Measurements from ENCODE around the gene CPXM2. TPM values are rescaled to one million over a fixed set of nuclear protein-coding genes. Genes with fewer than 3 reads are reported as not detected.

Gene CPXM2
- total and polyA plus RNA-seq, 10 of the 15 experiments (the other 5 are each of a cell fraction or from before 2014, with no cell fraction given), result 0.08 to 1.1 (median 0.58) TPM

- Histone ChIP-seq H3K4me1 (ENCODE audit: control insufficient read depth, insufficient read depth, low read length) (peaks cover 3% of the 10 kb centered on the region; the same call in 1 of the 2 replicates), H3K36me3 (ENCODE audit: control insufficient read depth in 2 of 2, insufficient read depth in 2 of 2, low read length in 1 of 2) (no peaks in the 10 kb centered on the region), H3K79me2 (ENCODE audit: control insufficient read depth, insufficient read depth, low read length) (no peaks in the 10 kb centered on the region), H3K4me3 (no peak overlapping the region), H3K4me2 (ENCODE audit: control insufficient read depth, insufficient read depth) (no peak overlapping the region), H2AFZ (ENCODE audit: control insufficient read depth, low read depth, low read length) (no peak overlapping the region), H4K20me1 (ENCODE audit: control insufficient read depth, insufficient read depth) (no peaks in the 10 kb centered on the region), H3K9ac (ENCODE audit: control insufficient read depth, insufficient read depth, low read length) (no peak overlapping the region), H3K9me3 (replicated peaks; ENCODE audit: control insufficient read depth, insufficient read depth, low read length) (no peaks in the 10 kb centered on the region; the same call in 2 of the 3 replicates), H3K27me3 (replicated peaks in 1 of 2; ENCODE audit: control insufficient read depth in 2 of 2, insufficient read depth in 2 of 2, low read length in 1 of 2) (no peaks in the 10 kb centered on the region), H3K27ac (ENCODE audit: control insufficient read depth, insufficient read depth) (no peak overlapping the region)
- ChIA-PET CTCF (interaction anchor here (0.9 kb wide), 1 partner anchor 9 kb away, joined by 5 read pairs; no protein-coding TSS in a partner anchor), POLR2A (interaction anchor here (0.7 to 2.1 kb wide), 3 partner anchors 9 to 15 kb away, joined by 3 to 6 read pairs (median 4); no protein-coding TSS in a partner anchor), RAD21 (ENCODE audit: unreplicated experiment) (interaction anchor here (0.7 to 7.6 kb wide), 2 partner anchors 9 to 446 kb away, joined by 4 to 77 read pairs; no protein-coding TSS in a partner anchor), SMC1A (ENCODE audit: uncharacterized antibody, unreplicated experiment) (interaction anchor here (1.4 to 12.5 kb wide), 2 partner anchors 6 to 13 kb away, joined by 7 to 158 read pairs; no protein-coding TSS in a partner anchor)
- 27% methylated on average over 4 of the region's 4 CpGs for whole genome bisulfite sequencing (ENCODE audit: insufficient coverage, insufficient replicate concordance, low lambda C conversion rate, missing lambda C conversion rate)
- intact Hi-C loops (cut with micrococcal nuclease; ENCODE audit: unreplicated experiment) (no loop called here), in situ Hi-C loops (cut with MboI) (loop anchor here (5.0 to 10.0 kb wide), 2 partner anchors 381 to 452 kb away; no protein-coding TSS in a partner anchor)
- FAIRE-seq (no peak), DNase-seq (ENCODE audit: low read depth, low spot score) (no peak), ATAC-seq (no peak)
- no TSS peak for BruUV-seq (replicated peaks)
- TF ChIP-seq SPI1 (IDR thresholded peaks at IDR 0.05; ENCODE audit: borderline replicate concordance, insufficient read depth, low read depth, low read length), result no peak
- no peak for TF ChIP-seq CREB1 (IDR thresholded peaks at IDR 0.05; ENCODE audit: low read depth)
- no peak for TF ChIP-seq FOXK2 (IDR thresholded peaks at IDR 0.05)
- TF ChIP-seq TCF12 (IDR thresholded peaks at IDR 0.05; ENCODE audit: low read depth, low read length), result no peak
- no peak for TF ChIP-seq EP300 (IDR thresholded peaks at IDR 0.05; ENCODE audit: borderline replicate concordance in 1 of 2, control insufficient read depth in 1 of 2, low read depth in 2 of 2, low read length in 2 of 2)
- TF ChIP-seq ELK1 (IDR thresholded peaks at IDR 0.05; ENCODE audit: low read depth, low read length), result no peak
- no peak for TF ChIP-seq MTA3 (IDR thresholded peaks at IDR 0.05; ENCODE audit: borderline replicate concordance, low read length)
- no peak for TF ChIP-seq USF1 (IDR thresholded peaks at IDR 0.05; ENCODE audit: borderline replicate concordance, extremely low read length, insufficient read depth, low read depth, low read length)
- no peak for TF ChIP-seq NFIC (IDR thresholded peaks at IDR 0.05; ENCODE audit: low read depth, low read length)
- TF ChIP-seq MXI1 (IDR thresholded peaks at IDR 0.05; ENCODE audit: low read depth, low read length), result no peak
- TF ChIP-seq ZNF24 (IDR thresholded peaks at IDR 0.05), result no peak
- TF ChIP-seq SUZ12 (IDR thresholded peaks at IDR 0.05; ENCODE audit: unreplicated experiment), result no peak
- TF ChIP-seq E4F1 (IDR thresholded peaks at IDR 0.05; ENCODE audit: borderline replicate concordance, partially characterized antibody), result no peak
- TF ChIP-seq SIN3A (IDR thresholded peaks at IDR 0.05; ENCODE audit: low read depth, low read length), result no peak
- TF ChIP-seq ZNF217 (IDR thresholded peaks at IDR 0.05), result no peak
- no peak for TF ChIP-seq CBFB (IDR thresholded peaks at IDR 0.05; ENCODE audit: low read depth)
- no peak for TF ChIP-seq NR2C1 (IDR thresholded peaks at IDR 0.05)
- TF ChIP-seq TARDBP (IDR thresholded peaks at IDR 0.05; ENCODE audit: borderline replicate concordance), result no peak
Measured at GRCh38 chr10:123843835-123844234, 47.8 kb downstream of the CPXM2 start.
